ENCODE measurements around the gene BBS9.

- TF ChIP-seq POLR2A (IDR thresholded peaks at IDR 0.05) (no peak), CTCF (IDR thresholded peaks at IDR 0.05) (no peak)
Observed at GRCh38 chr7:33354201-33354600, 224.8 kb downstream of the BBS9 start.

Measured in testis (tissue), 2 donors.